Caco-2 (cell line): Measurements from ENCODE around the gene NTNG1. TPM values are rescaled to one million over a fixed set of nuclear protein-coding genes. Genes with fewer than 3 reads are reported as not detected.

Source experiments
- BruUV-seq: library from RNA; stranded (reverse); fragments of 400-500 nt; replicated peaks from 2 replicates; lab custom pipeline; 2021; lab: Mats Ljungman, UMichigan
- CTCF ChIA-PET: fragments of 300-600 bp; sonication (Branson Sonifier 250); formaldehyde crosslinking; loops from one replicate; lab custom pipeline; 2022; ENCODE audit warnings: antibody characterized with exemption; lab: Charles Lee
- POLR2A ChIA-PET: fragments of 300-600 bp; sonication (Branson Sonifier 250); formaldehyde crosslinking; loops from one replicate; lab custom pipeline; 2022; ENCODE audit warnings: antibody characterized with exemption; lab: Charles Lee
- DNase-seq, 2 experiments: peaks; one replicate each; pipeline versions ENCODE4 v3.0.0 to v3.0.0-alpha.2; 2020 to 2022
- H3K27me3 ChIP-seq: replicated peaks from 2 replicates; pipeline ENCODE4 v1.6.0; 2011; ENCODE audit warnings: low read length; ENCODE audit not compliant: control insufficient read depth, insufficient read depth
- H3K36me3 ChIP-seq: 2 replicates; pipeline ENCODE4 v1.5.1; 2011; ENCODE audit warnings: low read length; ENCODE audit not compliant: control insufficient read depth, insufficient read depth
- H3K4me1 ChIP-seq: fragments of 250-450 bp; sonication (Bioruptor Pico); 2 replicates; pipeline ENCODE4 v1.5.1; 2020; ENCODE audit warnings: mild to moderate bottlenecking
- H3K4me3 ChIP-seq: 2 replicates; pipeline ENCODE4 v1.5.1; 2011; ENCODE audit warnings: low read depth, mild to moderate bottlenecking, control low read depth, low read length
- H3K9me3 ChIP-seq: fragments of 250-450 bp; sonication (Bioruptor Pico); 2 replicates; pipeline ENCODE4 v1.5.1; 2020; ENCODE audit warnings: mild to moderate bottlenecking, moderate library complexity
- H3K27ac Mint-ChIP-seq: one replicate; pipeline ENCODE4 v1.8.0; 2022; ENCODE audit warnings: mixed read lengths; ENCODE audit not compliant: unreplicated experiment
- H3K27me3 Mint-ChIP-seq: one replicate; pipeline ENCODE4 v1.8.0; 2022; ENCODE audit warnings: mixed read lengths; ENCODE audit not compliant: insufficient read depth, unreplicated experiment
- H3K36me3 Mint-ChIP-seq: one replicate; pipeline ENCODE4 v1.8.0; 2022; ENCODE audit warnings: mild to moderate bottlenecking, mixed read lengths; ENCODE audit not compliant: insufficient read depth, unreplicated experiment
- H3K4me1 Mint-ChIP-seq: one replicate; pipeline ENCODE4 v1.8.0; 2022; ENCODE audit warnings: low read depth, mixed read lengths; ENCODE audit not compliant: unreplicated experiment
- H3K4me3 Mint-ChIP-seq: one replicate; pipeline ENCODE4 v1.8.0; 2022; ENCODE audit warnings: mild to moderate bottlenecking, moderate library complexity, mixed read lengths; ENCODE audit not compliant: unreplicated experiment
- H3K9me3 Mint-ChIP-seq: one replicate; pipeline ENCODE4 v1.8.0; 2022; ENCODE audit warnings: mixed read lengths; ENCODE audit not compliant: unreplicated experiment
- CTCF ChIP-seq, 2 experiments: fragments of 200-600 bp in 1 of 2; IDR thresholded peaks; 1 replicate in 1 of 2; 2 replicates in 1 of 2; pipeline versions ENCODE4 v1.5.1 to v1.8.0; 2011 to 2022; ENCODE audit warnings: antibody characterized with exemption in 1 of 2, control low read depth in 1 of 2, inconsistent platforms in 1 of 2, low read depth in 1 of 2, low read length in 1 of 2, mild to moderate bottlenecking in 1 of 2, moderate library complexity in 1 of 2; ENCODE audit not compliant: insufficient read depth in 1 of 2, severe bottlenecking in 1 of 2, unreplicated experiment in 1 of 2
- intact Hi-C: fragments of 100-400 bp; cut with micrococcal nuclease; formaldehyde crosslinking; loops from one replicate; pipeline ENCODE4 v1.10.0; 2022; ENCODE audit not compliant: unreplicated experiment
- total RNA-seq: library from RNA; stranded (reverse); gene quantifications from 2 replicates; pipeline ENCODE4 v1.2.3, GENCODE V29; 2022

NTNG1 gene
- total RNA-seq, 1 experiment from 2014 or later, result not detected

GRCh38 chr1:107467286-107467685 is 326.4 kb downstream of the NTNG1 start:
- Mint-ChIP-seq H3K4me3 (no peak overlapping the region), H3K27ac (no peak overlapping the region), H3K36me3 (no peaks in the 10 kb centered on the region), H3K4me1 (no peaks in the 10 kb centered on the region), H3K27me3 (peaks cover 3% of the 10 kb centered on the region), H3K9me3 (no peaks in the 10 kb centered on the region)
- TF ChIP-seq CTCF (IDR thresholded peaks at IDR 0.05; ENCODE audit: insufficient read depth in 1 of 2, low read depth in 1 of 2, low read length in 1 of 2, severe bottlenecking in 1 of 2, unreplicated experiment in 1 of 2), result no peak
- ChIA-PET CTCF (no interaction called here), POLR2A (no interaction called here)
- Histone ChIP-seq H3K4me3 (no peak overlapping the region), H3K36me3 (no peaks in the 10 kb centered on the region), H3K4me1 (no peaks in the 10 kb centered on the region), H3K27me3 (no peaks in the 10 kb centered on the region), H3K9me3 (no peaks in the 10 kb centered on the region)
- no peak for DNase-seq
- intact Hi-C loops, result no loop called here
- BruUV-seq, result no TSS peak

GRCh38 chr1:107467811-107468210 is 327.0 kb downstream of the NTNG1 start:
- Mint-ChIP-seq H3K27me3 (peaks cover 3% of the 10 kb centered on the region), H3K9me3 (no peaks in the 10 kb centered on the region), H3K36me3 (no peaks in the 10 kb centered on the region), H3K27ac (no peak overlapping the region), H3K4me1 (no peaks in the 10 kb centered on the region), H3K4me3 (no peak overlapping the region)
- Histone ChIP-seq H3K9me3 (no peaks in the 10 kb centered on the region), H3K4me3 (no peak overlapping the region), H3K4me1 (no peaks in the 10 kb centered on the region), H3K36me3 (no peaks in the 10 kb centered on the region), H3K27me3 (no peaks in the 10 kb centered on the region)
- POLR2A ChIA-PET, result no interaction called here
- TF ChIP-seq CTCF (IDR thresholded peaks at IDR 0.05; ENCODE audit: insufficient read depth in 1 of 2, low read depth in 1 of 2, low read length in 1 of 2, severe bottlenecking in 1 of 2, unreplicated experiment in 1 of 2), result no peak
- BruUV-seq, result no TSS peak
- intact Hi-C loops, result no loop called here
- DNase-seq, result no peak
- CTCF ChIA-PET, result no interaction called here

- H3K9me3 Mint-ChIP-seq, result no peaks in the 10 kb centered on the region
- no peak for TF ChIP-seq CTCF (IDR thresholded peaks at IDR 0.05; ENCODE audit: insufficient read depth in 1 of 2, low read depth in 1 of 2, low read length in 1 of 2, severe bottlenecking in 1 of 2, unreplicated experiment in 1 of 2)
- H3K4me3 Mint-ChIP-seq, result no peak overlapping the region
- H3K36me3 Mint-ChIP-seq, result no peaks in the 10 kb centered on the region
- CTCF ChIA-PET, result no interaction called here
- no peaks in the 10 kb centered on the region for H3K36me3 ChIP-seq
- BruUV-seq, result no TSS peak
- intact Hi-C loops, result no loop called here
- no peaks in the 10 kb centered on the region for H3K4me1 ChIP-seq
- H3K4me1 Mint-ChIP-seq, result no peaks in the 10 kb centered on the region
- H3K9me3 ChIP-seq, result no peaks in the 10 kb centered on the region
- H3K27me3 Mint-ChIP-seq, result no peaks in the 10 kb centered on the region
- no peak overlapping the region for H3K27ac Mint-ChIP-seq
- H3K4me3 ChIP-seq, result no peak overlapping the region
- DNase-seq, result no peak
- POLR2A ChIA-PET, result no interaction called here
- no peaks in the 10 kb centered on the region for H3K27me3 ChIP-seq
These were observed 332.2 kb downstream of the NTNG1 start for GRCh38 chr1:107473065-107473464.
